Neural cell (in vitro differentiated cells): Measurements from ENCODE around the gene PAX8. TPM values are rescaled to one million over a fixed set of nuclear protein-coding genes. Genes with fewer than 3 reads are reported as not detected.

ENCODE experiments used
- H2AFZ ChIP-seq: fragments of 200-600, 300-800 bp; sonication (generic), shearing (Covaris generic); 2 replicates; pipeline ENCODE4 v1.6.0; 2014; ENCODE audit warnings: low read depth, mild to moderate bottlenecking, antibody characterized with exemption, low read length, moderate library complexity
- H3F3A ChIP-seq: fragments of 200-600 bp; shearing (Covaris generic); 2 replicates; pipeline ENCODE4 v1.6.1; 2016; ENCODE audit warnings: mild to moderate bottlenecking, moderate library complexity, mixed read lengths, antibody characterized with exemption, low read length; ENCODE audit not compliant: insufficient read depth, poor library complexity, severe bottlenecking
- H3K27ac ChIP-seq: fragments of 200-600, 300-800 bp; sonication (generic), shearing (Covaris generic); 2 replicates; pipeline ENCODE4 v1.5.1; 2014; ENCODE audit warnings: mild to moderate bottlenecking, low read length, moderate library complexity
- H3K27me3 ChIP-seq: fragments of 300-800, 200-600 bp; sonication (generic), shearing (Covaris generic); 2 replicates; pipeline ENCODE4 v1.6.0; 2014; ENCODE audit warnings: mild to moderate bottlenecking, low read depth, low read length, moderate library complexity; ENCODE audit not compliant: insufficient read depth
- H3K36me3 ChIP-seq: fragments of 300-800, 200-600 bp; sonication (generic), shearing (Covaris generic); 2 replicates; pipeline ENCODE4 v1.5.1; 2014; ENCODE audit warnings: mild to moderate bottlenecking, antibody characterized with exemption, low read length, moderate library complexity; ENCODE audit not compliant: insufficient read depth
- H3K4me2 ChIP-seq: fragments of 300-800, 200-600 bp; sonication (generic), shearing (Covaris generic); 2 replicates; pipeline ENCODE4 v1.6.0; 2014; ENCODE audit warnings: mild to moderate bottlenecking, low read length
- H3K4me3 ChIP-seq: fragments of 300-800, 200-600 bp; sonication (generic), shearing (Covaris generic); 2 replicates; pipeline ENCODE4 v1.5.1; 2014; ENCODE audit warnings: mild to moderate bottlenecking, low read length, moderate library complexity
- H3K79me2 ChIP-seq: fragments of 200-600 bp; shearing (Covaris generic); replicated peaks from 2 replicates; pipeline ENCODE4 v1.6.0; 2014; ENCODE audit warnings: mild to moderate bottlenecking, low read length, moderate library complexity; ENCODE audit not compliant: insufficient read depth
- H3K9ac ChIP-seq: fragments of 300-800, 200-600 bp; sonication (generic), shearing (Covaris generic); 2 replicates; pipeline ENCODE4 v1.6.1; 2016; ENCODE audit warnings: mild to moderate bottlenecking, low read length, mixed read lengths
- H3K9me2 ChIP-seq: fragments of 200-600 bp; shearing (Covaris generic); 2 replicates; pipeline ENCODE4 v1.6.1; 2016; ENCODE audit warnings: mild to moderate bottlenecking, low read length, mixed read lengths; ENCODE audit not compliant: insufficient read depth
- H3K9me3 ChIP-seq: fragments of 200-600, 300-800 bp; sonication (generic), shearing (Covaris generic); 2 replicates; pipeline ENCODE4 v1.6.1; 2016; ENCODE audit warnings: mild to moderate bottlenecking, mixed run types, low read length, moderate library complexity, mixed read lengths
- H4K20me1 ChIP-seq: fragments of 200-600 bp; shearing (Covaris generic); 2 replicates; pipeline ENCODE4 v1.6.1; 2016; ENCODE audit warnings: mild to moderate bottlenecking, mixed run types; ENCODE audit not compliant: insufficient read depth
- CTCF ChIP-seq: fragments of 450-650 bp; IDR thresholded peaks from 2 replicates; pipeline ENCODE4 v1.5.1; 2014; ENCODE audit warnings: antibody characterized with exemption, mild to moderate bottlenecking, moderate library complexity; ENCODE audit not compliant: poor library complexity, severe bottlenecking
- EP300 ChIP-seq: fragments of 450-650 bp; conservative IDR thresholded peaks from 2 replicates; pipeline ENCODE4 v1.6.1; 2014; ENCODE audit warnings: antibody characterized with exemption, mild to moderate bottlenecking, moderate library complexity; ENCODE audit not compliant: poor library complexity, severe bottlenecking
- EZH2 ChIP-seq: fragments of 200-600, 300-800 bp; shearing (Covaris generic), sonication (generic); IDR thresholded peaks from 2 replicates; pipeline ENCODE4 v1.6.1; 2014; ENCODE audit warnings: antibody characterized with exemption, low read length, borderline replicate concordance, mild to moderate bottlenecking; ENCODE audit not compliant: insufficient read depth, poor library complexity, severe bottlenecking
- MXI1 ChIP-seq: fragments of 450-650 bp; conservative IDR thresholded peaks from 2 replicates; pipeline ENCODE4 v1.6.1; 2014; ENCODE audit warnings: antibody characterized with exemption, mild to moderate bottlenecking; ENCODE audit not compliant: poor library complexity, severe bottlenecking
- POLR2AphosphoS5 ChIP-seq: IDR thresholded peaks from 2 replicates; pipeline ENCODE4 v1.6.1; 2012
- RAD21 ChIP-seq: fragments of 450-650 bp; conservative IDR thresholded peaks from 2 replicates; pipeline ENCODE4 v1.6.1; 2014; ENCODE audit warnings: antibody characterized with exemption, mild to moderate bottlenecking, moderate library complexity
- SMC3 ChIP-seq: fragments of 450-650 bp; conservative IDR thresholded peaks from 2 replicates; pipeline ENCODE4 v1.6.1; 2014; ENCODE audit warnings: antibody characterized with exemption, mild to moderate bottlenecking, moderate library complexity; ENCODE audit not compliant: poor library complexity
- TAF1 ChIP-seq: IDR thresholded peaks from 2 replicates; pipeline ENCODE4 v1.6.1; 2012; ENCODE audit warnings: low read depth
- polyA plus RNA-seq: library from polyadenylated mRNA; depleted of rRNA; stranded (reverse); fragments of >200 nt; gene quantifications from 2 replicates; pipeline ENCODE4 v1.2.3, GENCODE V29; 2014
- TF ChIP-seq, protein P1 (sequence below): IDR thresholded peaks from 2 replicates; pipeline ENCODE4 v1.6.1; 2012; ENCODE audit warnings: borderline replicate concordance

The PAX8 gene
- polyA plus RNA-seq, 1 donor from 2014 or later, result not detected

GRCh38 chr2:113240150-113240914 is 38.4 kb downstream of the PAX8 start:
- Histone ChIP-seq H3K27ac (no peak overlapping the region), H3K27me3 (no peaks in the 10 kb centered on the region), H3K9me2 (no peaks in the 10 kb centered on the region), H3K4me2 (no peak overlapping the region), H3K4me3 (no peak overlapping the region), H3K9me3 (no peaks in the 10 kb centered on the region), H3K36me3 (no peaks in the 10 kb centered on the region), H2AFZ (no peak overlapping the region), H3K9ac (no peak overlapping the region), H3K79me2 (no peaks in the 10 kb centered on the region), H3F3A (no peaks in the 10 kb centered on the region), H4K20me1 (no peaks in the 10 kb centered on the region)
- TF ChIP-seq TAF1 (no peak), CTCF (no peak), EP300 (no peak), POLR2AphosphoS5 (no peak), RAD21 (no peak), EZH2 (no peak), SMC3 (no peak), MXI1 (no peak)
- TF ChIP-seq, protein P1, sequence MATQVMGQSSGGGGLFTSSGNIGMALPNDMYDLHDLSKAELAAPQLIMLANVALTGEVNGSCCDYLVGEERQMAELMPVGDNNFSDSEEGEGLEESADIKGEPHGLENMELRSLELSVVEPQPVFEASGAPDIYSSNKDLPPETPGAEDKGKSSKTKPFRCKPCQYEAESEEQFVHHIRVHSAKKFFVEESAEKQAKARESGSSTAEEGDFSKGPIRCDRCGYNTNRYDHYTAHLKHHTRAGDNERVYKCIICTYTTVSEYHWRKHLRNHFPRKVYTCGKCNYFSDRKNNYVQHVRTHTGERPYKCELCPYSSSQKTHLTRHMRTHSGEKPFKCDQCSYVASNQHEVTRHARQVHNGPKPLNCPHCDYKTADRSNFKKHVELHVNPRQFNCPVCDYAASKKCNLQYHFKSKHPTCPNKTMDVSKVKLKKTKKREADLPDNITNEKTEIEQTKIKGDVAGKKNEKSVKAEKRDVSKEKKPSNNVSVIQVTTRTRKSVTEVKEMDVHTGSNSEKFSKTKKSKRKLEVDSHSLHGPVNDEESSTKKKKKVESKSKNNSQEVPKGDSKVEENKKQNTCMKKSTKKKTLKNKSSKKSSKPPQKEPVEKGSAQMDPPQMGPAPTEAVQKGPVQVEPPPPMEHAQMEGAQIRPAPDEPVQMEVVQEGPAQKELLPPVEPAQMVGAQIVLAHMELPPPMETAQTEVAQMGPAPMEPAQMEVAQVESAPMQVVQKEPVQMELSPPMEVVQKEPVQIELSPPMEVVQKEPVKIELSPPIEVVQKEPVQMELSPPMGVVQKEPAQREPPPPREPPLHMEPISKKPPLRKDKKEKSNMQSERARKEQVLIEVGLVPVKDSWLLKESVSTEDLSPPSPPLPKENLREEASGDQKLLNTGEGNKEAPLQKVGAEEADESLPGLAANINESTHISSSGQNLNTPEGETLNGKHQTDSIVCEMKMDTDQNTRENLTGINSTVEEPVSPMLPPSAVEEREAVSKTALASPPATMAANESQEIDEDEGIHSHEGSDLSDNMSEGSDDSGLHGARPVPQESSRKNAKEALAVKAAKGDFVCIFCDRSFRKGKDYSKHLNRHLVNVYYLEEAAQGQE, result no peak

DNA sequence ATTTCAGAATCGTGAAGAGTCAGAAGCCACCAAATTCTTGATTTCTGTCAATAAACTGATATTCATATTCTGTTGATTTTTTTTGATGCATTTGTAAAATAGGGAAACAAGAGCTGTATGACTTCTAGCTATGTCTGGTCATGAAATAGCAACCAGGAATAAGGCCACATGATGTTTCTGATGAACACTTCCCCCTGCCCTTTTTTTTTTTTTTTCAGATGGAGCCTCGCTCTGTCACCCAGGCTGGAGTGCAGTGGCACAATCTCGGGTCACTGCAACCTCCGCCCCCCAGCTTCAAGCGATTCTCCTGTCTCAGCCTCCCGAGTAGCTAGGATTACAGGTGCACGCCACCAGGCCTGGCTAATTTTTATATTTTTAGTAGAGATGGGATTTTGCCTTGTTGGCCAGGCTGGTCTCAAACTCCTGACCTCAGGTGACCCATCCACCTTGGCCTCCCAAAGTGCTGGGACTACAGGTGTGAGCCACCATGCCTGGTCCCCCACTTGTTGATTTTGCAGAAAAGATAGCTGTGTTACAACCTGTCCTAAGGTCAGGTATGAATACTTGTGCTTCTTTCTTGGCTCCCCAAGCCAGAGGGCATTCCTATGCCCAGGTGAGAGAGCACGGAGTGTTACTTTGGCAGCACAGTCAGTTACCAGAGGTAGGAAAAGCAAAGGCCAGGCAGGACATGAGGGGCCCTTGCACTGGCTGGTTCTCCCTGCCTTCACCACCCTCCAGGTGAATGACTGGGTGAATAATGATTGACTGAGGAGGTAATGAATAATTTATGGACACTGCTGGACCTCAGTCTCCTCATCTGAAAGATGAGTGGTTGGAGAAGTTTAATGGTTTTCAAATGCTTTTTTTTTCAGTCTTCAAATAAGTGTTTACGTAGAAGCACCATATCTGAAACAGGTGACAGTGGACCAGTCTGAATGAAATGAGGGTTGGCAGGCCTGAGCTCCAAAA is 39.6 kb downstream of the PAX8 start:
- Histone ChIP-seq H3K27me3 (no peaks in the 10 kb centered on the region), H3F3A (no peaks in the 10 kb centered on the region), H3K79me2 (no peaks in the 10 kb centered on the region), H3K36me3 (no peaks in the 10 kb centered on the region), H3K9me3 (no peaks in the 10 kb centered on the region), H3K27ac (no peak overlapping the region), H3K9ac (no peak overlapping the region), H3K4me2 (no peak overlapping the region), H4K20me1 (no peaks in the 10 kb centered on the region), H3K4me3 (no peak overlapping the region), H2AFZ (no peak overlapping the region), H3K9me2 (no peaks in the 10 kb centered on the region)
- TF ChIP-seq EZH2, result no peak
- no peak for TF ChIP-seq MXI1
- TF ChIP-seq, protein P1, result no peak
- no peak for TF ChIP-seq TAF1
- TF ChIP-seq SMC3, result no peak
- no peak for TF ChIP-seq POLR2AphosphoS5
- TF ChIP-seq EP300, result no peak
